Midbrain (tissue), 1 donor: Measurements from ENCODE around the gene NF2.

Experiments used
- DNase-seq: peaks from one replicate; lab custom pipeline; 2025; lab: John Stamatoyannopoulos, UW

Gene NF2

DNA sequence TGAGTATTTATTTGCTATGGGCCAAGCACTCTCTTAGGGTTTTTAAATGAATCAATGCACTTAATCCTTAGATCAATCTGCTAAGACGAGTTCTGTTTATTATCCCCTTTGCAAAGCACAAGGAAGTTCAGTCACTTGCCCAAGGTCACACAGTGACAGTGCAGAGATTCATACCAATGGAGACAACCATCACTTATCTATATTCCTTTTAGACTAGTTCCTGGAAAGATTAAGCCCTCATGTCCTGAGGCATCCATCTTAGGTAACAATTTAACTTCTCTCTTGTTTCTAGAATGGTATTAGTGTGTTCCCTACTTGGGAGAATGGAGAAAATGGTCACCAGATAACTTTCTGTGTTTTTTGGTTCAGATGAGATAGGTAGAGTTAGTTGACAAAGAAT is 28.3 kb downstream of the NF2 start:
- no peak for DNase-seq

DNA sequence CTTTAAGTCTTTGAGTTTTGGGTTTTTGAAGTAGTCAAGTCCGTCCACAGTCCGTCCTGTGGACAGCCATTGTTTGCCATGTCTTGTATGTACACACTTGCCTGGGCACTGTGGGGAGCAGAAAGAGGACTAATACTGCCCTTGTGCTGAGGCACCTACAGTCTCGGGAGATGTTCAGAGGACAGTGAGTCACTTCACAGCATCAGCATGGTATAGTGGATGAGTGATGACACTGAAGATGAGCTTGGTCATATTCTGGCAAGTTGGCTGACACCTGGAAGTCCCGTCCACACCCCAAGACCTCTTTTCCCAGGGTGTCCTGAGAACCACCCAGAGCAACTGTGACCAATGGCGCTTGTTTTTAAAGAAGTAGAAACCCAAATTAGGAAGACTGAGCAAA is 29.2 kb downstream of the NF2 start:
- DNase-seq = no peak

DNA sequence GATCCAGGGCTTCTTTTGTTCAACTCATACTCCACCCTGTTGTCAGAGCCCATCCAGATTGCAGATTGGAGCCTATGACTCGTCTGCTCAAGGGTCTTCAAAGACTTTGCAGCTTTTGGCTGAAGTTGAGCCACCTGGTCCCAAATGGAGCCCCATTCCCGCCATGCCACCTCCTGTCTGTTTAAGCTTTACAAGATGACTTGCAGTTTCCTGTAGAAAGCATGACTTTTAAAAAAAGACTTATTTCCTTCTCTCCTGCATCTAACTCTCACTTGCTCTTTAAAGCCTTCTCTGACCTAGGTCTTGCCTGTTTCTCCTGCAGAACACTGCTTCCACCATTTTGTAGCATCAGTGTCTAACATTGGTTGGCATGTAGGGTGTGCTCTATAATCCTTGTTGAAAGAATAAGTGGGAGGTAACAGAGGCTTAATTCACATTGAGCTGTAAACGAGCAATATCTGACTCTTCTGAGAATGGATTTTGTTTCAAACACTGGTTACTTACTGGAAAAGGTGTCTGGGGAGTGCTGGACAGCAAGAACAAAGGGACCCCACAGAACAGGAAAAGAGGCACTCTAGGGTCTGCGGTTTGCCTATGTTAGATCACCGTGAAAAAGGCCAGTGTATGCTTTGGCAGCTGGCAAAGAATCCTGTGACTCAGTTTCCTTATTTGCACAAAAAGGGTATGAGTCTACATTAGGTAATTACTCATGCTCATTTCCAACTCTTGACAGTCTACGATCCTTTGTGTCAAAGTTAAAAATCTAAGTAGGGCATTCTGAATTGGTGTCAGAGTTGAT is 30.3 kb downstream of the NF2 start:
- no peak for DNase-seq

DNA sequence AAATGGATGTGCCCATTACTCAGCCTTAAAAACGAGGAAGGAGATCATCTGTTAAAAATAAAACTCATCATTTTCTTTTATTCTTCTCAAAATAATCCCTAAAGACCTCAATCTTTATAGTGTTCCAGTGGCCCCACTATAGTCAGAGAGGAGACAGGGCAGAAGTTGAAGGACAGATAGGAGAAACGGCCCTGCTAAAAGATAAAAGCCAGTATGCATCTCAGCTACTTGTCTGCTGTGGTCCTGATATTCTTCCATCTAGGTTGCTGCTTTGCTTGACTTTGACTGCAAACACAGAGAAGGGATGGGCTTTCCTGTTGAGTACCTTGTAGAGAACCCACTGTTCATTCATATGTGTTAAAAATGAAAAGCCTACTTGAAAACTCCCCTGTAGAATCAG is 31.4 kb downstream of the NF2 start:
- no peak for DNase-seq

DNA sequence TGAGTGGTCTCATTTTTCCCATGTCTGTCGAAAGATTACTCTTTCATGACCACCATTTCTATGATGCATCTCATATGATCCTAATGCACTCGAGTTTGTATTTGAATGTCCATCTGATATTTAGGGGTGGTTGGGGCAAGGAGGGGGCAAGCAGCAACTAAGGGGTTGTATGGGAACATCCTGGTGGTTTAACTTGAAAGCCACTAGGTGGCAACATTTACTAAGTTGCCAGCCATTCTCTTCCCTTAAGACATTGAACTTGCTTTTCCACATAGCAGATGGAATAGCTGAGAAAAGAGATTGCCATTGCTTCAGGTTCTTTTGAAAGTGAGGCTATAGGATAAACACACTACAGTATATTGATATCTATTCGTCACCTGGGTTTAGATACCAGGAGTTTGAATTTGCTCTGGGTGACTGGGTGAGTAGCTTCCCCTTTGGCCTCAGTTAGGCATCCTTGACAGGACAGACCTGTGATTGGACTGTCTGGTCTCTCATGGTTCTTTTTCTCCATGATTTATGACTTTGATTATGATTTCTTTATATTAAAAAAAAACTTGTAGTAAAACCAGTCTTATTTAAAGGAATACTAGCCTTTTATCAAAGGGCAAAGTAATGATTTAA is 32.4 kb downstream of the NF2 start:
- DNase-seq = peak; percentile 38

DNA sequence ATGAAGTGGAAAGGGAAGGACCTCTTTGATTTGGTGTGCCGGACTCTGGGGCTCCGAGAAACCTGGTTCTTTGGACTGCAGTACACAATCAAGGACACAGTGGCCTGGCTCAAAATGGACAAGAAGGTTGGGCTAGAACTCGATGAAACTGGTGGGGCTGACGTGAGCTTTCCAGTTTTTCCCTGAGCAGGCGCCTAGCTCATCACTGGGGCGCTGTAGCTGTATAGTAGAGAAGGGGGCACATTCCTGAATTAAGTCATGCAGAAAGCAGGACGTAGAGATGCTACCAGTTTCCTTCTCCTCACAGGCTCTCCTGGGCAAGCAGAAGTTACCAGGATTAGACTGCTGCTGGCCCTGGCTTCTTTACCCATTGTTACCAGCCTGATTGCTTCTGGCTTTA is 33.3 kb downstream of the NF2 start:
- DNase-seq = no peak

DNA sequence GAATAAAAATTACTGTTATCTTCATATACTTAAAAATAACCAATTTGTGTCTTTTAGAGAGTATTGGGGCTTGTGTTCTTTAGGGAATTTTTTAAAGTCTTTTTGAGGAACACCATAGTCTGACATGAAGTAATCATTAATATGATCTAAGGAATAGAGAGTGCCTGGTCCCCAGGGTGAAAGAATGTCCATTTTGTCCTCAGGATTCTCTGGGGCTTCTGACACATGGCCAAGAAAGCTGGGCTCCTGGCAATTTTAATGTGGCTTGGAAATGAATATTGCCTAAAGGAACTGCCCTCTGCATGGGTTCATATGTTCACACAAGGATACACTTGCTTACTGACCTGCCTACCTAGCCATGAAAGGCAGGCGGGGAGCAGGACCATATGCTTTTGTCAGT is 33.7 kb downstream of the NF2 start:
- DNase-seq = no peak

DNA sequence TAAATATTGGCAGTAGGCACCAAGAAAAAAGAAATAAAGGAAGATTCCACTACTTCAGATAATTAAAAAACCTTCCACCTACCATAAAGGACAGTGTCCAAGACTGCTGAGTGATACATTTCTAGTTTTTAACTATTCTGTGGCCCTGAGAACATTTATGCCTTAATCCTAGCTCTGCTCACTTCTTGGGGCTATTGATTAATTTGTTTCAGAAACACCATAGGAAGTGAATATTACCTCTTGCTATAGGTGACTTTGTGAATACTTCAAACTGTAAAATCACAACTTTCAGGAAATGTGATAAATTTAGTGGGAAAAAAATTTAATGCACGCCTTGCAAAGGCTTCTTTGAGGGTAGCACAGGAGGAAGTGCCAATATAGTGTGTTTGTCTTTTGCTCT is 35.2 kb downstream of the NF2 start:
- no peak for DNase-seq

DNA sequence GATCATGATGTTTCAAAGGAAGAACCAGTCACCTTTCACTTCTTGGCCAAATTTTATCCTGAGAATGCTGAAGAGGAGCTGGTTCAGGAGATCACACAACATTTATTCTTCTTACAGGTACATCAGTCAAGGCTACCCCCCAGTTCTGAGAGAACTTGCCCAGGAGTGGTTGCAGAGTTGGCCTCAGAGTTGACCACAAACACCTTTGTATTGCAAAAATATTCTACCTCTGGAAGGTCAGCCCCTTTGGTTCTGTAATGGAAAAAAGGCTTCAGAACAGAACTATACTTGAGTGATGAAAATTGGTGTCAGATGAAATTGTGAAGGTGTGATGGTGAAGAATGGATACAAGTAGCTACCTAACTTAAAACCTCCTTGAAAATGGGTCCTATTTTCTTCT is 35.7 kb downstream of the NF2 start:
- no peak for DNase-seq

DNA sequence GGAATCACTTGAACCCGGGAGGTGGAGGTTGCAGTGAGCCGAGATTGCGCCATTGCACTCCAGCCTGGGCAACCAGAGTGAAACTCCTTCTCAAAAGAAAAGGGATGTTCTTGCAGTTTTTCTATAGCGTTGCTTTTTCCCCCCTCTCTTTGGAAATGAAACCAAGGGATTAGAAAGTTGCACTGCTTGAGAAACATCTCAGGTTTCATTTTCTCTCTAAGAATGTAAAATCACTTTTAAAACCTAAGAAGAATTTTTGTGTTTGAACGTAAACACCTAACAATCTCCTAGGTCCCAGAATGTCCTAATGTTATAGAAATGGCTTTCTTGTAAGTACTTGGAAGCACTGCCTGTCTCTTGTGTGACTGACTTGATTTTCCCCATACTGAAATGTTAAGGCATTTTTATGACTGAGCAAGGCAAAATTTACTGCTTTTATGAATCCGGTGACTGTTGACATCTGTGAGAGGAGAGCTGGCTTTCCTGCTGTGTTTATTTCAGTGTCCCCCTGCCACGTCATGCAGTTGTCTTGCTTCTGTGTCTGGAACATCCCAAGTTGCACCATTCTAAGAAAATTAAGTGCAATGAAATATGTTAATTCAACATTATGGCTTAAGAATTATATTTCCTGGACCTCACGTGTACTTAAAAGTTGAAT is 37.7 kb downstream of the NF2 start:
- no peak for DNase-seq

DNA sequence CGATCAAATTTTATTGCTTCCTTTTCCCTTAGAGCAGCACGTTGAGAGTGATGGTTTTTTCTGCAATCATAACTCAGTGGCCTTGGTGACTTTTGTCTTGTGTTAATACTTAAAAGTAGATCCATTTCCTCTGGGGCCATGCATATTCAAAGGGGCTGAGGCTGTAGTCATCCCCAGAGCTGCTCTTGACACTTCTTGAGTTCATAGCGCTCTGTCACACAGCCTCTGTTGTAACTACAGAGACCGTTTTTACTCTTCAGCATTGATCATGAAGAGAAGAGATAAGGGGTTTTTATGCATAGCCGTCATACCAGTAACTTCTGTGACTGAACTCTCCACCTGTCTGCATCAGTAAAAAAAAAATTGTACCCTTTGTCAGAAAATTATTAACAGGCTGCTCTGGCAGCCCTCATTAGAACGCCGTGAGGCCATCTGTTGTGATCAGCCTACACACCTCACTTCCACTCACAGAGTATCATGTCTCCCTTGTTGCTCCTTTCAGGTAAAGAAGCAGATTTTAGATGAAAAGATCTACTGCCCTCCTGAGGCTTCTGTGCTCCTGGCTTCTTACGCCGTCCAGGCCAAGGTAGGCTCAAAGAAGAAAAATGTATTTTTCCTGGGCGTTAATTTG is 38.4 kb downstream of the NF2 start:
- DNase-seq = no peak

DNA sequence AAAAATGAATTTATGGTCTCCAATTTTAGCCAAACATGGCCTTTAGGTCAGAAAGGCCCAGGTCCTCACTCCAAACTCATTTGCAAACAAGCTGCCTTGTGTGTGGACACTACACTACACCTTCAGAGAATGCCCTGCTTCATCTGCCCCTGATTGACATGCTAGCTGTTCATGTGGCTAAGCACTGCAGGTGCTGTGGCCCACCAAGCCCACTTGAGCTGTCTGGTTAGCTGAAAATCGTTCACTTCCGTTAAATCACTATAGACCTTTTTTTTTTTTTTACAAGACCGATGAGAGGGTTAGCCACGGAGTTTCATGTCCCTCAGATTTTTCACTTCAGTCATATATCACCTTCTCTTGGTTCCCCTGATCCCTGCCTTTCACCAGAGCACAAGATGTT is 39.3 kb downstream of the NF2 start:
- DNase-seq = no peak

DNA sequence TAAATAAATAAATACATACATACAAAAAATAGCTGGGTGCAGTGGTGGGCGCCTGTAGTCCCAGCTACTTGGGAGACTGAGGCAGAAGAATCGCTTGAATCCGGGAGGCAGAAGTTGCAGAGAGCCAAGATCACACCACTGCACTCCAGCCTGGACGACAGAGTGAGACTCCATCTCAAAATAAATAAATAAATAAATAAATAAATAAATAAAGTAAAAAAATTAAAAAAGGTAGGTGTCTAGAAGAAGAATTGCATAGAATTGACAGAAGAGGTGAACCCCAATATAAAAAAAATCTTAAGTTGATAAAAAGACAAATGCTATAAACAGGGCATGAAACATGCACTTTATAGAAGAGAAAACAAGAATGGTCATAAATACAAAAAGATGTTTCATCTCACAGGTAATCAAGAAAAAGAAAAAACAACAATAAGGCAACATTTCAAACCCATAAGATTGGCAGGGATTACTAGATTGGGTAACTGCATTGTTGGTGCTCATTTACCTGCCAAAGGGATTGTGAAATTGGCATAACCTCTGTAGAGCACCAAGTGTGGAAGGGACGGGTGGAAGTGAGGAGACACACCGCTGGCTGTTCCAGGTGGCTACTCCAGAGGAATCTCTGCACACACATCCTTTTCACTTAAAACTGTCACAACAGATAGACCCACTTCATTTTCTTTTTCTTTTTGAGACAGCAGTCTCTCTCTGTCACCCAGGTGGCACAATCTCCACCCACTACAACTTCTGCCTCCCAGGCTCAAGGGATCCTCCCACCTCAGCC is 44.7 kb downstream of the NF2 start:
- DNase-seq = no peak

DNA sequence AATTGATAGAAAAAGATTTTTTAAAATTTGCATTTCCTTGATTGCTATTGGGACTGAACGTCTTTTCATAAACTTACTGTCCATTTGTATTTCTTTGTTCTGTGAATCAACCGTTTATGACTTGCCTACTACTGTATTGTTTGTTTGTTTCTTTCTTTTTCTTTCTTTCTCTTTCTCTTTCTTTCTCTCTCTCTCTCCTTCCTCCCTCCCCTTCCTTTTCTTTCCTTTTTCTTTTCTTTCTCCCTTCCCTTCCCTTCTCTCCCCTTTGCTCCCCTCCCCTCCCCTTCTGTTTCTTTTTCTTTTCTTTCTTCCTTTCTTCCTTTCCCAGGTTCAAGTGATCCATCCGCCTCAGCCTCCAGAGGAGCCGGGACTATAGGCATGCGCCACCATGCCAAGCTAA is 46.9 kb downstream of the NF2 start:
- DNase-seq = no peak

DNA sequence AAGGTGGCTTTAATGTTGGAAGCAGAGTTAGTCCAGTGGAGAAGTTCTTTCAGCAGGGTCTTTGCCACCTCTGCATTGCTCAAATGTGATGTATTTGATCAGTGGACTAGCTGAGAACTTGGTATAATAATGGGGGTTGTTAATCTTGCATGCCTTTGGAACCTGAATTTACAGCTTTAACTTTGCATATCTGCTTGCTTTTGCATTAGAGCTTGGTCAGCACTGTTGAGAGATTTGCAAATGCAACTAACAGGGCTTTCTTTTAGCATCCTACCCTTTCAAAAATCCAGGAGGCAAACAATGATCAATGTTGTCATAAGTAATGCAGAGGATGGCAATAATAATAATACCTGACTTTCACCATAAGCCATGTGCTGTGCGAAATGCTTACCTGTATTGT is 48.2 kb downstream of the NF2 start:
- DNase-seq = no peak

DNA sequence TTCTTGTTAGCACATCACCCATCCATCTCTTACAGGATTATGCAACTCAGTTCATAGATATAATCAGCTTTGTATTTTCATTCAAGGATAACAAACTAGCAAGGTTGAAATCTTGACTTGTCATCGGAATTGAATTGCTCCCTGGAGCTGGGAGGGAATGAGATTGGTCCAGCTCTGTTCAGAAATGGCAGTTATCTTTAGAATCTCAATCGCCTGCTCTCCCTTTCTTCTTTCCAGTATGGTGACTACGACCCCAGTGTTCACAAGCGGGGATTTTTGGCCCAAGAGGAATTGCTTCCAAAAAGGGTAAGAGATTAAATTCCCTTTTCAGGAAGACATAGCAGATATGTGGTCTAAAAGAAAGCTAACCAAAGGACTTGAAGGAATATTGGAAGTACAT is 51.0 kb downstream of the NF2 start:
- DNase-seq = no peak

DNA sequence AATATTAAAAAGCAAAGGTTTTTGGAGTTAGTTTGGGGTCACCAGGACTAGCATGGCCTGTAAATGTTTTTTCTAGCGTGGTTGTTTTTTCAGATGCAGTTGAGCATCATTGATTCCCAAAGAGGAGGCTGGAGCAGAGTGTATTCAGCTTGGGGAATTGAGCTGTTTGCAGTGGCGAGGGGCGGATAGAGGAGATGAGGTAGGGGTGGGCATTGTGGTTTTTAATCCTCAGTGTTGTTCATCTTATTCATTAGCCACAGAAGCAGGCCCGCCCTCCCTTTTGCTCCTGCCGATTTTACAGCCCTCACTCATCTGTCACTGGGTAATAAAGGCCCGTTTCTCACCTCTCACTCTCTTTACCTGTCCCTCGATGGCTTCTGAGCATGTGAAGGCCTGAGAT is 51.4 kb downstream of the NF2 start:
- no peak for DNase-seq

DNA sequence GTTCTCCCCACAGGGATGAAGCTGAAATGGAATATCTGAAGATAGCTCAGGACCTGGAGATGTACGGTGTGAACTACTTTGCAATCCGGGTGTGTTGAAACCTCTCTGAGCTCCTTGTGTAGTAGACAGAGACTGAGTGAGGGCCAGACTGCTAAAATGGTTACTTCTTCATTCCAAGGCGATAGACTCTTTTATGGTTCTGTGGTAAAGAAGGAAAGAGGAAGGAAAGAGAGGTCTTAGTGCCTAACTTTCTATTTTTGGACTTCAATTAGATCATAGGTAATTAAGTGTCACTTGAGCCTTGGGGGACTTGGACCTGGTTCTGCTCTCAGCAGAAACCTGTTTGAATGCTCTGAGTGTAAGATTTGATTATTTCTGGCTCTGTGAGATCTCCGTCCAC is 54.7 kb downstream of the NF2 start:
- DNase-seq = no peak

DNA sequence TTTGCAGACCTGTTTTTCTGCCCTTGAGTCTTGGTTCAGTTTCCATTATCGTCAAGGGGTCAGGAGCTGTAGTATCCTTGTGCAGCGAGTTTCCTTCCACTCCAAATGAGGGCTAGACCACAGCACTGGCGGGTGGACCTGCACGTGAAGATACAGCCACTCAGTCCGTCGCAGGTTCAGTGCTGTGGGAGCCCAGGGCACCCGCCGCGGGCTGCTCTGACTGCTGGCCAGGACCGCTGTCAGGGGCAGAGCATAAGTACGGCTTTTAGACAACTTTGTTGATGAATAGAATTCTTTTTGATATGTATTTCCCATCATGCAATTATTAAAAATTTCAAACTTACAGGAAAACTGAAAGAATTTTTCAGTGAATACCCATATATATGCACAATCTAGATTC is 56.6 kb downstream of the NF2 start:
- DNase-seq = no peak

DNA sequence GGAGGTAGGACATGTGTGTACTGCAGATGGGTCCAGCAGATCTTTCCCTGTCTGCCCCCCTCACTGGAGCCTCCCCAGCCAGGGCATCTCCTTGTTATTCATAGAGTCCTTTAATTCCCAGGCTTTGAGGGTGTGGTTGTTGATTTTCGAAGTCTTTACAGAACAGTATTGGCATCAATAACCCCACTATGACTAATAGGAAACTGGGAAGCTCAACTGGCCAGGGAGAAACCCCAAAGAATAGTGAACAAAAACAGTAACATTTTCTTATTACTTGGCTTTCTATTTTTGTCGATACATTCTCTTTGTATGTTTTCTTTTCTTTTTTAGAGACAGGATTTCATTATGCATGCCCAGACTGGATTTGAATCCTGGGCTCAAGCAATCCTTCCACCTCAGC is 57.9 kb downstream of the NF2 start:
- DNase-seq = no peak

DNA sequence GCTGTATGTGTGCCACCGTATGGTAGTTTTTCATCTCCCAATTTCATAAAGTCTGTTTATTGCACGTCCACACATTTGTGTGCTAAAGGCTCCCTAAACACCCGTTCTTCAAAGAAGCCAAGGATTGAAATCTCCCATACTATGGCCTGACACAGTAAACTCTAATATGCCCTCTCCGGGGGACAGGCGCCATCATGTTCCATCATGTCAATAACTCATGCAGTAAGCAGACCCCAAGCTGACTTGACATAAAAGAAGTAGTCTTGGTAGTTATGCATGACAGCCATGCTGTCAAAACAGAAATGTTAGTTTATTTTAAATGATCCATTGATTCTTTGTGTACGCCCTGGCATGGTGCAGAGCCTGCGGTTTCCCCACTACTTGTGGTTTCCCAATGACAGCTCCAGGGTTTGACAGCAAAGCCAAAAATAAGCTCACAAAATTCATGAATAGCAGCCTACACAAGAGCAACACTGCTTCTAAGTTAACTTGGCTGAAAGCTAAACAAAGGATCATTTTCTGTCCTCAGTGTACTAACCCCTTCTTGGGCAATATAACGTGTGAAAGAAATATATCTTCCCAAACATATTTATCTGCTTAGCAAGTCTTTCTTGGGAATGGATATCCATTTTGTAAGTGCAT is 59.9 kb downstream of the NF2 start:
- no peak for DNase-seq

DNA sequence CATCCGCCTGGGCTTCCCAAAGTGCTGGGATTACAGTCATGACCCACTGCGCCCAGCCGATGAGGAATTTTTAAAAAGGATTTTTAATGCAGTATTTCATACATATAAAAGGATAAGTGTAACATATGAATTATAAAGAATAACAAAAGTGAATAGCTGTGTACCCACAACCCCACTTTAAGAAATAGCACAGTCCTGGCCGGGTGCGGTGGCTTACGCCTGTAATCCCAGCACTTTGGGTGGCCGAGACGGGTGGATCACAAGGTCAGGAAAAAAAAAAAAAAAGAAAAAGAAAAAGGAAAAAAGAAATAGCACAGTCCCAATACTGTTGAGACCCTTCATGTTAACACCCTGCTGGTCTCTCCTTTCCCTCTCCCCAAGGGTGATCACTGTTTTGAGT is 62.1 kb downstream of the NF2 start:
- no peak for DNase-seq
